Activated CD4-positive, alpha-beta memory T cell treated with anti-CD3 and anti-CD28 coated beads for 36 hours (primary cell): ENCODE measurements around the gene NOL9. TPM values are rescaled to one million over a fixed set of nuclear protein-coding genes. Genes with fewer than 3 reads are reported as not detected.
"Not testable (repeated sequence)": the region's sequence is repeated elsewhere in the genome, so short reads cannot be mapped to it uniquely, and the experiment has no call there.

Experiments
- CTCF ChIA-PET: fragments of 350-600 bp; sonication (Branson Sonifier 250); formaldehyde crosslinking; loops from one replicate; lab custom pipeline; 2021; ENCODE audit warnings: antibody characterized with exemption, inconsistent platforms; lab: Charles Lee
- POLR2A ChIA-PET: fragments of 350-600 bp; sonication (Branson Sonifier 250); formaldehyde crosslinking; loops from one replicate; lab custom pipeline; 2021; ENCODE audit warnings: antibody characterized with exemption; lab: Charles Lee
- DNase-seq: peaks from one replicate; pipeline ENCODE4 v3.0.0-alpha.2; 2020
- H3K27ac Mint-ChIP-seq: one replicate; pipeline ENCODE4 v1.8.0; 2021; ENCODE audit warnings: mixed read lengths
- H3K27me3 Mint-ChIP-seq: one replicate; pipeline ENCODE4 v1.8.0; 2021; ENCODE audit warnings: mixed read lengths
- H3K36me3 Mint-ChIP-seq: one replicate; pipeline ENCODE4 v1.8.0; 2021; ENCODE audit warnings: mixed read lengths
- H3K4me1 Mint-ChIP-seq: one replicate; pipeline ENCODE4 v1.8.0; 2021; ENCODE audit warnings: low read depth, mixed read lengths
- H3K4me3 Mint-ChIP-seq: one replicate; pipeline ENCODE4 v1.8.0; 2021; ENCODE audit warnings: mild to moderate bottlenecking, mixed read lengths
- H3K9me3 Mint-ChIP-seq: one replicate; pipeline ENCODE4 v1.8.0; 2021; ENCODE audit warnings: mixed read lengths
- intact Hi-C: fragments of 100-400 bp; cut with micrococcal nuclease; formaldehyde crosslinking; loops from one replicate; pipeline ENCODE4 v1.15.1; 2023
- total RNA-seq, 2 experiments: library from RNA; stranded (reverse); gene quantifications; one replicate each; pipeline ENCODE4 v1.2.3, GENCODE V29; 2021

NOL9 gene
- total RNA-seq: 10 to 100 TPM; 29.8 to 32.5 TPM

- no peaks in the 10 kb centered on the region for H3K27me3 Mint-ChIP-seq
- H3K4me1 Mint-ChIP-seq: peaks cover 13% of the 10 kb centered on the region
- peak within 1 kb of the TSS; percentile 18 for H3K27ac Mint-ChIP-seq
- no peaks in the 10 kb centered on the region for H3K9me3 Mint-ChIP-seq
- H3K4me3 Mint-ChIP-seq: peak within 1 kb of the TSS; percentile 76
- CTCF ChIA-PET: interaction anchor here (0.5 to 3.7 kb wide), 35 partner anchors 9 to 318 kb away, joined by 3 to 26 read pairs (median 4); partner anchors contain the start of genes ICMT, PLEKHG5, THAP3 and ZBTB48
- POLR2A ChIA-PET: interaction anchor here (0.7 to 2.2 kb wide), 6 partner anchors 25 to 63 kb away, joined by 3 to 9 read pairs (median 4); partner anchors contain the start of genes KLHL21, PLEKHG5 and ZBTB48
- H3K36me3 Mint-ChIP-seq: peaks cover 4% of the 10 kb centered on the region
- intact Hi-C loops: loop anchor here (1.0 to 5.0 kb wide), 3 partner anchors 25 to 62 kb away; partner anchors contain the start of genes PLEKHG5 and ZBTB48
- DNase-seq: peak; percentile 97
These were observed at the start of gene NOL9 for GRCh38 chr1:6554031-6554906. TSS of gene NOL9 (minus strand) at chr1:6554513. CDS start at chr1:6554502, 11 bp downstream.

GRCh38 chr1:6603238-6603914 lies 49.1 kb upstream of the NOL9 start:
- Mint-ChIP-seq H3K27ac (peak overlapping the region; percentile 97), H3K4me3 (peak overlapping the region; percentile 75), H3K9me3 (no peaks in the 10 kb centered on the region), H3K27me3 (no peaks in the 10 kb centered on the region), H3K4me1 (peaks cover 20% of the 10 kb centered on the region), H3K36me3 (peaks cover 25% of the 10 kb centered on the region)
- ChIA-PET CTCF (interaction anchor here (0.9 to 1.7 kb wide), 4 partner anchors 9 to 467 kb away, joined by 3 to 4 read pairs (median 3); partner anchors contain the start of gene PHF13), POLR2A (interaction anchor here (0.7 to 3.8 kb wide), 10 partner anchors 9 to 182 kb away, joined by 3 to 26 read pairs (median 6); partner anchors contain the start of genes CAMTA1, DNAJC11, NOL9 and PHF13)
- intact Hi-C loops: loop anchor here (1.0 to 5.0 kb wide), 6 partner anchors 10 to 611 kb away; partner anchors contain the start of genes DNAJC11, NPHP4 and PHF13
- DNase-seq: peak; percentile 71

- Mint-ChIP-seq H3K4me1 (peaks cover 20% of the 10 kb centered on the region), H3K4me3 (peak within 1 kb of the TSS; percentile 91), H3K27me3 (no peaks in the 10 kb centered on the region), H3K9me3 (no peaks in the 10 kb centered on the region), H3K27ac (peak within 1 kb of the TSS; percentile 97), H3K36me3 (peaks cover 27% of the 10 kb centered on the region)
- CTCF ChIA-PET: interaction anchor here (0.6 to 1.8 kb wide), 6 partner anchors 10 to 376 kb away, joined by 3 to 4 read pairs (median 4); partner anchors contain the start of gene PHF13
- DNase-seq: peak; percentile 93
- intact Hi-C loops: loop anchor here (1.0 to 5.0 kb wide), 6 partner anchors 11 to 610 kb away; partner anchors contain the start of genes DNAJC11, NPHP4 and PHF13
- POLR2A ChIA-PET: interaction anchor here (0.6 to 3.8 kb wide), 10 partner anchors 10 to 435 kb away, joined by 3 to 26 read pairs (median 6); partner anchors contain the start of genes CAMTA1, DNAJC11, NOL9 and PHF13
These were observed 48.4 kb upstream of the NOL9 start, which contains the start of gene KLHL21 for GRCh38 chr1:6602669-6603237. TSS of gene KLHL21 (minus strand) at chr1:6602869. CDS start at chr1:6602817, 52 bp downstream.

GRCh38 chr1:6601923-6602668 lies 47.8 kb upstream of the NOL9 start:
- intact Hi-C loops: loop anchor here (1.0 to 5.0 kb wide), 9 partner anchors 23 to 610 kb away; partner anchors contain the start of genes CAMTA1, DNAJC11, NOL9 and NPHP4
- Mint-ChIP-seq H3K9me3 (no peaks in the 10 kb centered on the region), H3K27me3 (no peaks in the 10 kb centered on the region), H3K36me3 (peaks cover 31% of the 10 kb centered on the region), H3K4me1 (peaks cover 26% of the 10 kb centered on the region), H3K4me3 (peak overlapping the region; percentile 91), H3K27ac (peak overlapping the region; percentile 95)
- ChIA-PET POLR2A (interaction anchor here (0.6 to 3.8 kb wide), 12 partner anchors 10 to 436 kb away, joined by 3 to 26 read pairs (median 6); partner anchors contain the start of genes DNAJC11, NOL9, PHF13 and THAP3), CTCF (interaction anchor here (0.6 to 3.1 kb wide), 8 partner anchors 10 to 376 kb away, joined by 3 to 20 read pairs (median 4); partner anchors contain the start of genes NOL9, PHF13 and TAS1R1)
- DNase-seq: peak; percentile 43

- Mint-ChIP-seq H3K9me3 (no peaks in the 10 kb centered on the region), H3K4me3 (peak overlapping the region; percentile 91), H3K27ac (peak overlapping the region; percentile 95), H3K27me3 (no peaks in the 10 kb centered on the region), H3K36me3 (peaks cover 34% of the 10 kb centered on the region), H3K4me1 (peaks cover 32% of the 10 kb centered on the region)
- CTCF ChIA-PET: interaction anchor here (0.6 to 3.1 kb wide), 10 partner anchors 8 to 115 kb away, joined by 3 to 20 read pairs (median 3); partner anchors contain the start of genes NOL9, PHF13 and TAS1R1
- peak; percentile 94 for DNase-seq
- POLR2A ChIA-PET: interaction anchor here (0.6 to 3.8 kb wide), 12 partner anchors 11 to 183 kb away, joined by 3 to 26 read pairs (median 4); partner anchors contain the start of genes NOL9, PHF13 and THAP3
- intact Hi-C loops: loop anchor here (1.0 to 5.0 kb wide), 8 partner anchors 22 to 609 kb away; partner anchors contain the start of genes CAMTA1, DNAJC11, NOL9 and NPHP4
These were observed 47.0 kb upstream of the NOL9 start for GRCh38 chr1:6601049-6601922.

- H3K9me3 Mint-ChIP-seq: no peaks in the 10 kb centered on the region
- ChIA-PET CTCF (interaction anchor here (0.6 to 3.1 kb wide), 9 partner anchors 9 to 48 kb away, joined by 3 to 20 read pairs (median 3); partner anchors contain the start of genes NOL9, TAS1R1 and ZBTB48), POLR2A (interaction anchor here (0.6 to 2.7 kb wide), 6 partner anchors 16 to 47 kb away, joined by 3 to 9 read pairs (median 6); partner anchors contain the start of genes NOL9, THAP3 and ZBTB48)
- peak overlapping the region; percentile 91 for H3K4me3 Mint-ChIP-seq
- peaks cover 40% of the 10 kb centered on the region for H3K4me1 Mint-ChIP-seq
- no peak for DNase-seq
- peaks cover 39% of the 10 kb centered on the region for H3K36me3 Mint-ChIP-seq
- peak overlapping the region; percentile 95 for H3K27ac Mint-ChIP-seq
- no peaks in the 10 kb centered on the region for H3K27me3 Mint-ChIP-seq
- intact Hi-C loops: loop anchor here (1.0 to 5.0 kb wide), 8 partner anchors 21 to 608 kb away; partner anchors contain the start of genes CAMTA1, DNAJC11, NOL9 and NPHP4
These were observed 46.2 kb upstream of the NOL9 start for GRCh38 chr1:6600410-6601048.

- H3K27me3 Mint-ChIP-seq, DNase-seq, H3K9me3 Mint-ChIP-seq: not testable (repeated sequence)
- peak overlapping the region; percentile 91 for H3K4me3 Mint-ChIP-seq
- peak overlapping the region; percentile 95 for H3K27ac Mint-ChIP-seq
- POLR2A ChIA-PET: interaction anchor here (0.9 to 2.0 kb wide), 5 partner anchors 16 to 46 kb away, joined by 3 to 9 read pairs (median 5); partner anchors contain the start of genes NOL9, THAP3 and ZBTB48
- CTCF ChIA-PET: interaction anchor here (0.8 to 3.1 kb wide), 7 partner anchors 12 to 48 kb away, joined by 3 to 20 read pairs (median 3); partner anchors contain the start of genes NOL9, TAS1R1 and ZBTB48
- H3K36me3 Mint-ChIP-seq: peaks cover 45% of the 10 kb centered on the region
- H3K4me1 Mint-ChIP-seq: peaks cover 40% of the 10 kb centered on the region
- intact Hi-C loops: loop anchor here (2.0 to 5.0 kb wide), 5 partner anchors 13 to 608 kb away; partner anchors contain the start of genes DNAJC11, NPHP4 and PHF13
These were observed 45.7 kb upstream of the NOL9 start for GRCh38 chr1:6599991-6600390.

GRCh38 chr1:6599141-6599975 lies 45.0 kb upstream of the NOL9 start:
- Mint-ChIP-seq H3K27me3 (no peaks in the 10 kb centered on the region), H3K27ac (peak overlapping the region; percentile 95), H3K4me3 (peak overlapping the region; percentile 91), H3K9me3 (no peaks in the 10 kb centered on the region), H3K4me1 (peaks cover 39% of the 10 kb centered on the region), H3K36me3 (peaks cover 47% of the 10 kb centered on the region)
- intact Hi-C loops: loop anchor here (2.0 kb wide), 1 partner anchor 13 kb away; the partner anchor contains the start of gene PHF13
- ChIA-PET POLR2A (interaction anchor here (0.8 to 1.7 kb wide), 4 partner anchors 18 to 45 kb away, joined by 3 to 9 read pairs (median 4); partner anchors contain the start of genes NOL9, TAS1R1, THAP3 and ZBTB48), CTCF (interaction anchor here (0.8 to 3.1 kb wide), 7 partner anchors 18 to 49 kb away, joined by 3 to 20 read pairs (median 3); partner anchors contain the start of genes NOL9, TAS1R1 and ZBTB48)
- peak; percentile 79 for DNase-seq
